Inferior parietal cortex (tissue), 1 donor: Measurements from ENCODE around the gene NKPD1.

Experiments used
- DNase-seq: peaks from one replicate; pipeline ENCODE4 v3.0.0-alpha.2; 2016; ENCODE audit errors: extremely low spot score

Gene NKPD1

DNA sequence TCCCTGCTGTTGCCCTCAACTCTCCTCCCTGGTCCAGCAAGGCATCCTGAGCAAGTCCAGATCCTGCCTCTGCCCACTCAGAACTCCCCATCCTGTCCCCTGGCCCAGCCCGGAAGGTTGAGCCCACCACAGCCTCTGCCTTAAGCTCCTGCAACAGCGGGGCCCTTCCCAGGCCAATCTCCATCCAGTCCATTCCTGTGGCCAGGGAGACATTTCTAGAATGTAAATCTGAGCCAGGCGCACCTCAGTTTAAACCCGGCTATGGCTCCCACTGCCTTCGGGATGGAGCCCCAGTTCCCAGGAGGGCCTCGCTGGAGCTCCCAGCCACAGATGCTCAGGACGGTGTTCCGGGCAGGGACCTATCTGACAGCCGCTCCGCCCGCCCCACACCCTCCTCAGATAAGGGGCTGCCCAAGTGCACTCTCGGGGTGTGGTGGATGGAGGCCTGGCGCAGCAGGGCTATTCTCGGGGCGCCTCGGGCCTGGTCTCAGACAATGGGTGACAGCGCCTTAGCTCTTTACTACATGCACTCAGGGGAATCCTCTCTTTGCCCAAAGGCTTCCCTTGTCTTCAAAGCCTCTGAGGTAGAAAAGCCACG, 11.9 kb upstream of the NKPD1 start:
- DNase-seq: no peak

DNA sequence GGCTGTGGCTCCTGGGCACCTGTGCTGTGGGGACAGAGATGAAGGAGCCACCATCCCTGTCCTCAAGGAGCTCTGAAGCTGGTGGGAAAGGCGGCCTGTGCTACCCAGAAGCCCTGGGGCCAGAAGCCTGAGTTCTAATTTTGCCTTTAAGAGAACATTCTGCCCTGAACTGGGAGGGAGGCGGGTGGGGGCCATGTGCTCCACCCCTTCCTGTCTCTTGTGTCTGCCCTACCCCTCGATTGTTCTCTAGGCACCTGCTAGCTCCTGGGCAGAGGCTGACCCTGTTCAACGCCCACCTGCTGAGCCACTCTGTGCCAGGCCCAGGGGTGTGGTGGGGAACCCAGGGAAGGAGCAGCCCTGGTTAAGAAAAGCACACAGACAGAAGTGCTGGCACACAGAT, 11.4 kb upstream of the NKPD1 start:
- DNase-seq: no peak

- no peak for DNase-seq
These were observed 10.4 kb upstream of the NKPD1 start for GRCh38 chr19:45171211-45171623.

GRCh38 chr19:45170146-45171106, 9.6 kb upstream of the NKPD1 start:
- DNase-seq: no peak

DNA sequence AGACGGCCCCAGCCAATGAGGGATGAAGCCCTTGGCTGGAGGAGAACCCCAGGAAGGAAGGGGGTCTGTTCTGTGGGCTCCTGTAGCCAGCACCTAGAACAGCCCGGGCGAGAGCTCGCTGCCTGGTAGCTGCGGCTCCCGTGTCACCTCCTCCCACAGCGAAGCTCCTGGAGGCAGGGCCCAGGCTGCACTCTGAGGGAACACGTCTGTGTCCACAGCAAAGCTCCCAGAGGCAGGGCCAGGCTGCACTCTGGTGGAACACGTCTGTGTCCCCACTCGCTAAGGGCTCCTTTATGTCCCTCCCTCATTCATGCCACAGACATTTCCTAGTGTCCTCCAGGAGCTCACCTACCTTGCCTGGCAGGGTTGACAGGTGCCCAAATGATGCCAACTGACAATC, 8.8 kb upstream of the NKPD1 start:
- no peak for DNase-seq

DNA sequence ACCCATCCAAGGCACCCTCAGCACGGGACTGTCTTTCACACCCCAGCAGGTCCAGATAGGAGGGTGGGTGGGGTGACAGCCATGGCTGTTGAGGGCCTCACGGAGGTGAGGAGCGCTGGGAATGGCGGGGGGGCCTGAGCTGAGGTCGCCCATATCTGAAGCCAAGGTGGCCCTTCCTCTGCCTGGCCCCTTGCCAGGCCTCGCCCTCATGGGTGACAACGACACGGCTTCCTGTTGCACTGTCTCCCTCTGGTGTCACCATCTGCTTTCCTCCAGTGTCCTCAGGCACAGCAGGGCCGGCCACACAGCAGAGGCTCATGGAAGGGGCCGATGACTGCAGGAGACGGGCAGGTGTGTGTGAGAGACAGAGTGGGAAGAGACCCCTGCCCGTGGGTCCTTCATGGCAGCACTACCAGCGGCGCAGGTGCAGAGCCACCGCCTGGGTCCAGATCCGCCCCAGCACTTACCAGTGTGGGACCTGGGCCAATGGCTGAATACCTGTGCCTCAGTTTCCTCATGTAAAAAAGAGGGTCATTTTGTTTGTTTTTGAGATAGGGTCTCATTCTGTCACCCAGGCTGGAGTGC, 8.1 kb upstream of the NKPD1 start:
- no peak for DNase-seq

DNA sequence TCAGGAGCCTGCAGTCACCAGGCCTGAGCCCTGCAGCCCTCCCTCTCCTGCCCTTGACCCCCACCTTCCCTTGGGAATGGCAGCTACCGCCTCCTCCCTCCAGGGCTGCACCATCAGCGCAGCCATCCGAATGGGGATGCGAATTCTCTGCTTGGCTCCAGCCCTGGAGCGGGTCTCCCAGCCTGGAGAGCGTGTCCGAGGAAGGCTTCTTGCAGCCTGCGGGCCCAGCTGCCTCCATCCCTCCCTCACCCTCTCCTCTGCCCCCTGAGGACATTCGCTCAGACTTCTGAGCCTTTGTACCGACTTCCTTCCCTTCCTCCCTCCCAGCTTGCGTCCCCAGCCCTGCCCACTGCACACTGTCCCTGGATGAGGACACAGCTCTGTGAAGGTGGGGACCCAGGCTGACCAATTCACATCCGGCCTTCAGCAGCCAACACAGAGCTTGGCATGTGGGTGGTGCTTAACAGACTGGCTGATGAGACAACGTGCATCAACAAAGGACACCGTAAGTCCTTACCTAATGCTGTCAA, 6.0 kb upstream of the NKPD1 start:
- DNase-seq: no peak

DNA sequence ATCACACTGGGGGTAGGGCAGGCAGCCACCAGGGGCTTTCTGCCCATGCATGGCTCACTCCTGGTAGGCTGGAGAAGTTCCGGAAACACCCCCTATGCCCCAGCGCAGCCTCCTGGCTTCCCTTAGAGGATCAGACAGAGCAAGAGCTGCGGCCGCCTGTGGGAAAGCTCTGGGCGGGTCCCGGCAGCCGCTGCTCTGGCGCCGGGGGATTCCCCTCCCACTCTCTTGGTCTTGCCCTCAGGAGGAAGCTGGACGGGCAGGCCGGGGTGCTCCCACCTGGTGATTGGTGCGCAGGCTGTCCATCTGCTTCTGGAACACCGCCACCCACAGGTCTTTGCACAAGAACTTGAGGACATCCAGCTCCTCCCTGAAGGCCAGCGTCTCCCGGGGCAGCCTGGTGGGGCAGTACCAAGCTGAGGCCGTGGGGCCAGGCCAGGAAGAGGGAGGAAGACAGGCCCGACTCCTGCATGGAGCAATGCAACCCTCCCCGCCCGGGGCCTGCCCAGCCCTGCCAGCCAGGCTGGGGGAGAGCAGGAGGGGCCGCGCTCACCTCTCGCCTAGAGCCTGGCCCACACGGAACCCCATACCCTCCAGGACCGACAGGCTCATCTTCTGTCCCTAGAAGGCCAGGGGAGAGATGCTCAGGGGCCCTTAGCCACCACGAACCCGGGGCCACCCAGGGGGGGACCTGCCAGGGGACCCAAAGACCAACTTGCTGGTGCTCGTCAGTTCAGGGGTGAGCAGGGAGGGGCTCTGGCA, 4.0 kb upstream of the NKPD1 start:
- no peak for DNase-seq

DNA sequence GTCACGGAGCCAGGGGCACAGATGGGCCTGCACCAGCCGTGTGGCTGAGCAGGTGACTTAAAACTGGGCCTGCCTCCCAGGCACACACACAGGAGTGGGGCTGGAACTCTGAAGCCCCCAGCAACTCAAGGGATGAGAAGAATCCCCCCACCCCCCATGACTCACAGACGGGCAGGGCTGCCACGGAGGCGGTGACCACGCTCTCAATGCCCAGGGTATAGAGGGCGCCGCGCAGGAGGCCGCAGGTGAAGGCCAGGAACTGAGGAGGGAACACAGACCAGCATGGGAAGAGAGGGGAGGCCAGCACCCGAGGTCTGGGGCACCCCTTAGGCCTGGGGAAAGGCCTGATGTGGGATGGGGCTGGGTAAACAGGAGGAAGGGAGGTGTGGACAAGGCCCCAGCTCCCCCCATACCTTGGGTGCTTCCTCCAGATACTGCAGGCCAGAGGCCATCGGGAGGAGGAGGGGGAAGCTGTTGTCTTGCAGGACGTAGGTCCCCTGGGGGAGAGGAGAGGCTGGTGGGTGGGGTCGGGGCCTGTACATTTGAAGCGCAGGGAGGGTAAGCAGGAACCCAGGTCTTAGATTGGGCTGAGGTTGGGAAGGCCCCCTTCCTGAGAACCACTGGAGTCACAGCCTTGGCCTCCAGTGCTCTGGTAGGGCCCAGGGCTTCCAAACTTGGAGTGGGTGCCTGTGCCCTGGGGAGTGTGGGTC, 3.1 kb upstream of the NKPD1 start:
- DNase-seq: no peak

GRCh38 chr19:45163156-45163555, 2.4 kb upstream of the NKPD1 start:
- DNase-seq: no peak

- no peak for DNase-seq
These were observed 1.9 kb upstream of the NKPD1 start for GRCh38 chr19:45162608-45163143.

DNA sequence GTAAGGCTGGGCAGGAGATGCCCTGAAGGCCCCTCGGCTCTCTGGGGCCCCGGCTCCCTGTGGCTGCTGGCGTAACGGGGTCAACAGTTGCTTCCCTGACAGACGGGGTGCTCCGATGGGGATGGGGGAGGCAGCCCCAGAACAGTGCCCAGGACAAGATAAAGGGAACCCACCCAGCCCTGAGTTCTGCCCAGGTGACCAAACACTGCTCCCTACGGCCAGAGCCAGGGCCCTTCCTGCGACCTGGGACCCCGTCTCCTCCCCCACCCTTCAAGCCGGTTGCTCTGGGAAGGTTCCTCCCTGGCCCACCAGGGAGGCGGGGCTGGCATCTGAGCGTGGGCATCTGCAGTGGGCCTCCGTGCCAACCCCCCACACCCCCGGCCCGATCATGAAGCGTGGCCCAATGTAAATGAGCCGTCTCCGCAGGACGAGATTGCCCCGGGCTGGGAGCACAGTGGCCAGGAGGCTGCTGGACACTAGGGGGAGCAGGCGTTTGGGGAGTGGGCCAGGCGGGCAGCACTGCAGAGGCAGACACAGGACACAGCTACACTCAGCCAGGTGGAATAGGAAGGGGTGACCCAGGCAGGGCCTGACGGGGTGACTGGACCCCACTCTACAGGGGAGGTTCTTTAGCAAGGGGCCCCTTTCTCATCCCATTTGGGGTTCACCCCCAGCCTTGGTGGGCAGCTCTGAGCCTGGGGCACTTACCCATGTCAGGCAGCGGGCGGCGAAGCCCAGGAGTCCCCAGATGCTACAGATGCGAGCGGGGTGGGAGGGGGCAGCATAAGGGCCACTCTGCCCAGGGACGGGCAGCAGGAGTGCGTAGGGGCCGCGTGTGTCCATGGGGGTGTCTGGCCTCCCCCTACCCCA, 1.2 kb upstream of the NKPD1 start:
- DNase-seq: no peak

- no peak for DNase-seq
These were observed 834 bp downstream of the NKPD1 start for GRCh38 chr19:45159971-45160324.

DNA sequence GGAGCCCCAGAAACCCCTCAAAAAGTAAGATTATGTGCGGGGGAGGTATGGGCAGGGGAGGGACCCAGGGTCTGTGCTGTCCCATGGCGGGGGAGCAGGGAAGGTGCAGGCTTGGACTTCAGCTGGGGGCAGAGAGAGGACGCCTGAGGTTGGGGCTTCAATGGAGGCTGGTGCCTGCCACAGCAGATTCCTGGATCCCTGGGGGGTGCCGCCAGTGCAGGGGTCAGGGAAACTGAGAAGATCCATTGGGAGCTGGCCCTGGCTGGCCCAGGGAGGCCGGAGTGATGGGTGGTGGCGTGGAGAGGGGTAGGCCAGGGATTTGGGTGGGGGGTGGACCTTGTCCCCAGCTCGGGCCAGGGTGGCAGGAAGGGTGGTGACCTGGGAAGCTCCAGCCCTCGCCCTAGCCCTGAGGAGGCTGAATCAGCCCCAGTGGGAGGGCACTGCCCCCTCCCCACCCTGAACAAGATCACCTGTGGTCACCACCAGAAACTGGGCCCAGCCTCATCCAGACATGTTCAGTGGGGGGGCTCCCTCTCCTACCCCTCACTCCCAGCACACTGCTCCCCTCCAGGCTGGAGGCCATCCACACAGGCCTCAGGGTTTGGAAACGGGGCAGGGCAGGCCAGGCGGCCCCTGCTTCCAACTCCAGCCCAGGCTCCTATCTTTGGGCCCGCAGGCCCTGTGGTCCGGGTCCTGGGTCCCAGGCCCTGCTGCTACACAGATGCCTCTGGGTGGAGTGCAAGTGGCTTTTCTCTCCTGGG, 1.4 kb downstream of the NKPD1 start:
- DNase-seq: no peak

DNA sequence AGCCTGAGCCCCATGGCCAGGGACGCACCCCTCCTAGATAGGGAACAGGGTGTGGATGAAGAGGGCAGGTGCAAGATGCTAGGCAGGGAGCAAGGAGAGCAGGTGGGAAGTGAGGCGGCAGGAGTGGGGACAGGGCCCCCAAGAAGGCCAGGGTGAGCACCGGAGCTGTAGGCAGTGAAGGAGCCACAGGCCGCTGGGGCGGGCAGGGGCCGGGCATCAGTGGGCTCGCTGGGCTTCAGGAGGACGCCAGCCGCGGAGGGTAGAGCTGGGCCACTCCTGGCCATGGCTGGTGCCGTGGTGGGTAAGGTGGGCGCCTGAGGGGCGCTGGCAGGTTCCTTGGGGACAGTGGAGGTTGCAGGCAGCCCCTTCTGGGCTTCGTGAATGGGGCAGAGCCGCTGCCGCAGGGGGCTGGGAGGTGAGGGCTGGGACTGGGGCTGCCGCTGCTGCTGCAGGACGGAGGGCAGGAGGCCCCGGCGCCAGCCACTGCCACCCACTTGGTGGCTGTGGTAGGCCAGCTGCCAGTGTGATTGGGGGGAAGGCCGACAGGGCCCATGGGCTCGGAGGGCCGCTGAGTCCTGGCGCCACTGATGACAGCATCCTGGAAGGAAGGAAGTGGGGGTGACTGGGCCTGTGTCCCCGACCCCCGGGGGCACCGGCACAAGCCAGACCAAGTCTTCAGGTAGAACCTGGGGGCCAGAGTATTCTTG, 2.1 kb downstream of the NKPD1 start:
- no peak for DNase-seq

- no peak for DNase-seq
These were observed 4.0 kb downstream of the NKPD1 start for GRCh38 chr19:45156751-45157150.

DNA sequence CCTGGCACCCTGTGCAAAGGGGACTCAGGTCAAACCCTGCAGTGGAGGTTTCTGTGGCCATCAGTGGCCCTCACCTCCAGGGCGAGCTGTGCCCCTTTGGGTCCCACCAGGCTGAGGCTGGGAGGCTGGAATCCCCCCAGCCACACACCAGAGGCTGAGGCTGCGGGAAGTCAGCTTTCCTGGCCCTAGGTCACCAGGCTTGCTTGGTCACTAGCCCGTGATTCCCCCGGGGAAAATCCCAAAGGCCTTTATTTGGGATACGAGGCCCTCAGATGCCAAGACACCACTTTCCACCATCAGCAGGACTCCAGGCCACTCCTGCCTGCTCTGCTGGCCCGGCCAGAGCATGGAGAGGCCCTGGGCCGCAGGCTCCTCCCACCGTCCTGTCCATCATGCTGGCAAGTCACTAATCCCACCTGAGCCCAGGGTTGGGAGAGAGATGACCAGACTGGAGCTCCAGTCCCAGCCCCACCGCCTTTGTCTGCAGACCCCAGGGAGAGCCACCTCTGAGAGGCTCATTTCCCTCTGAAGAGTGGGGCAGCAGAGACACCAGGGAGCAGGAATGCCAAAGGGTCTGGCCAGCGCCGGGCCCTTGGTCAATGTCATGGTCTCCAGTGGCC, 4.7 kb downstream of the NKPD1 start:
- no peak for DNase-seq
